Measurements from ENCODE around the gene KCTD2. TPM values are rescaled to one million over a fixed set of nuclear protein-coding genes. Genes with fewer than 3 reads are reported as not detected.

Gene KCTD2
- total RNA-seq, 3 donors from 2014 or later: 19.1 to 30.0 (median 21.2) TPM

- Histone ChIP-seq H3K9me3 (no peaks in the 10 kb centered on the region), H3K4me1 (ENCODE audit: low read depth) (peaks cover 11% of the 10 kb centered on the region), H3K4me3 (no peak overlapping the region), H3K36me3 (ENCODE audit: low read depth) (no peaks in the 10 kb centered on the region)
- no peak for DNase-seq
- TF ChIP-seq CTCF (IDR thresholded peaks at IDR 0.05): no peak
- intact Hi-C loops (cut with DNase I, micrococcal nuclease): no loop called here
- ATAC-seq: no peak
Observed at GRCh38 chr17:75051941-75052340, 4.9 kb downstream of the KCTD2 start.

- Histone ChIP-seq H3K4me3 (no peak overlapping the region), H3K36me3 (ENCODE audit: low read depth) (peaks cover 4% of the 10 kb centered on the region), H3K9me3 (no peaks in the 10 kb centered on the region), H3K4me1 (ENCODE audit: low read depth) (no peaks in the 10 kb centered on the region)
- intact Hi-C loops (cut with DNase I, micrococcal nuclease): no loop called here
- TF ChIP-seq CTCF (IDR thresholded peaks at IDR 0.05): no peak
- DNase-seq: no peak
- peak; percentile 78 for ATAC-seq
Observed at GRCh38 chr17:75059369-75060345, 12.6 kb downstream of the KCTD2 start.

GRCh38 chr17:75060434-75061054 lies 13.5 kb downstream of the KCTD2 start:
- intact Hi-C loops (cut with DNase I, micrococcal nuclease): no loop called here
- Histone ChIP-seq H3K36me3 (ENCODE audit: low read depth) (peaks cover 4% of the 10 kb centered on the region), H3K9me3 (no peaks in the 10 kb centered on the region), H3K4me3 (no peak overlapping the region), H3K4me1 (ENCODE audit: low read depth) (no peaks in the 10 kb centered on the region)
- DNase-seq (no peak), ATAC-seq (no peak)
- TF ChIP-seq CTCF (IDR thresholded peaks at IDR 0.05): no peak

- peaks cover 4% of the 10 kb centered on the region for H3K36me3 ChIP-seq (ENCODE audit: low read depth)
- H3K9me3 ChIP-seq: no peaks in the 10 kb centered on the region
- no peaks in the 10 kb centered on the region for H3K4me1 ChIP-seq (ENCODE audit: low read depth)
- ATAC-seq (no peak), DNase-seq (no peak)
- H3K4me3 ChIP-seq: no peak overlapping the region
- intact Hi-C loops (cut with DNase I, micrococcal nuclease): no loop called here
- TF ChIP-seq CTCF (IDR thresholded peaks at IDR 0.05): no peak
Observed at GRCh38 chr17:75061055-75061438, 14.0 kb downstream of the KCTD2 start.

- no peak overlapping the region for H3K4me3 ChIP-seq
- TF ChIP-seq CTCF (IDR thresholded peaks at IDR 0.05): no peak
- DNase-seq (no peak), ATAC-seq (no peak)
- no peaks in the 10 kb centered on the region for H3K4me1 ChIP-seq (ENCODE audit: low read depth)
- H3K9me3 ChIP-seq: no peaks in the 10 kb centered on the region
- peaks cover 4% of the 10 kb centered on the region for H3K36me3 ChIP-seq (ENCODE audit: low read depth)
- intact Hi-C loops (cut with DNase I, micrococcal nuclease): no loop called here
Observed at GRCh38 chr17:75061618-75062017, 14.6 kb downstream of the KCTD2 start.
